Activated naive CD4-positive, alpha-beta T cell treated with anti-CD3 and anti-CD28 coated beads for 36 hours (primary cell): Measurements from ENCODE around the gene BDKRB2. TPM values are rescaled to one million over a fixed set of nuclear protein-coding genes. Genes with fewer than 3 reads are reported as not detected.

Experiments
- CTCF ChIA-PET: fragments of 350-600 bp; sonication (Branson Sonifier 250); formaldehyde crosslinking; loops from one replicate; lab custom pipeline; 2021; ENCODE audit warnings: antibody characterized with exemption; lab: Charles Lee
- DNase-seq: peaks from one replicate; pipeline ENCODE4 v3.0.0-alpha.2; 2020
- H3K27ac Mint-ChIP-seq: one replicate; pipeline ENCODE4 v1.8.0; 2021; ENCODE audit warnings: mild to moderate bottlenecking, mixed read lengths
- H3K27me3 Mint-ChIP-seq: one replicate; pipeline ENCODE4 v1.8.0; 2021; ENCODE audit warnings: low read depth, mixed read lengths
- H3K36me3 Mint-ChIP-seq: one replicate; pipeline ENCODE4 v1.8.0; 2021; ENCODE audit warnings: low read depth, mixed read lengths
- H3K4me1 Mint-ChIP-seq: one replicate; pipeline ENCODE4 v1.8.0; 2021; ENCODE audit warnings: low read depth, mixed read lengths
- H3K4me3 Mint-ChIP-seq: one replicate; pipeline ENCODE4 v1.8.0; 2021; ENCODE audit warnings: mild to moderate bottlenecking, moderate library complexity, mixed read lengths
- H3K9me3 Mint-ChIP-seq: one replicate; pipeline ENCODE4 v1.8.0; 2021; ENCODE audit warnings: mixed read lengths
- intact Hi-C: fragments of 100-400 bp; cut with micrococcal nuclease; formaldehyde crosslinking; loops from one replicate; pipeline ENCODE4 v1.15.1; 2023
- total RNA-seq, 2 experiments: library from RNA; stranded (reverse); gene quantifications; one replicate each; pipeline ENCODE4 v1.2.3, GENCODE V29; 2021

Gene BDKRB2
- total RNA-seq, 2 experiments from 2014 or later: 0.10 TPM

DNA sequence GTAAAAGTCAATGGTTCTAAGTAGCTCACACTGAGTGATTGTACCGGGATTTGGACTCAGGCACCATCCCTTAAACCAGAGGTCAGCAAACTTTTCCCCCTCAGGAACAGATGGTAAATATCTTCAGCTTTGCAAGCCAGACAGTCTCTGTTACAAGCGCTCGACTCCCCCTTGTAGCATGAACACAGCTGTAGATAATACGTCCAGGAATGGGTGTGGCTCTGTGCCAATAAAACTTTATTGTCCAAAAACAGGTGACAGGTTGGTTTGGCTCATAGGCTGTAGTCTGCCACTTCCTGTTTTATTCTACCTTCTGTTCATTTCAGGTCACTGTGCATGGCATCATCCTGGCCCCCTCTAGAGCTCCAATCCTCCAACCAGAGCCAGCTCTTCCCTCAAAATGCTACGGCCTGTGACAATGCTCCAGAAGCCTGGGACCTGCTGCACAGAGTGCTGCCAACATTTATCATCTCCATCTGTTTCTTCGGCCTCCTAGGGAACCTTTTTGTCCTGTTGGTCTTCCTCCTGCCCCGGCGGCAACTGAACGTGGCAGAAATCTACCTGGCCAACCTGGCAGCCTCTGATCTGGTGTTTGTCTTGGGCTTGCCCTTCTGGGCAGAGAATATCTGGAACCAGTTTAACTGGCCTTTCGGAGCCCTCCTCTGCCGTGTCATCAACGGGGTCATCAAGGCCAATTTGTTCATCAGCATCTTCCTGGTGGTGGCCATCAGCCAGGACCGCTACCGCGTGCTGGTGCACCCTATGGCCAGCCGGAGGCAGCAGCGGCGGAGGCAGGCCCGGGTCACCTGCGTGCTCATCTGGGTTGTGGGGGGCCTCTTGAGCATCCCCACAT is 58.9 kb downstream of the BDKRB2 start:
- Mint-ChIP-seq H3K27me3 (no peaks in the 10 kb centered on the region), H3K4me3 (no peak overlapping the region), H3K36me3 (no peaks in the 10 kb centered on the region), H3K27ac (peak overlapping the region; percentile 21), H3K4me1 (no peaks in the 10 kb centered on the region), H3K9me3 (no peaks in the 10 kb centered on the region)
- intact Hi-C loops: no loop called here
- DNase-seq: no peak
- CTCF ChIA-PET: no interaction called here

DNA sequence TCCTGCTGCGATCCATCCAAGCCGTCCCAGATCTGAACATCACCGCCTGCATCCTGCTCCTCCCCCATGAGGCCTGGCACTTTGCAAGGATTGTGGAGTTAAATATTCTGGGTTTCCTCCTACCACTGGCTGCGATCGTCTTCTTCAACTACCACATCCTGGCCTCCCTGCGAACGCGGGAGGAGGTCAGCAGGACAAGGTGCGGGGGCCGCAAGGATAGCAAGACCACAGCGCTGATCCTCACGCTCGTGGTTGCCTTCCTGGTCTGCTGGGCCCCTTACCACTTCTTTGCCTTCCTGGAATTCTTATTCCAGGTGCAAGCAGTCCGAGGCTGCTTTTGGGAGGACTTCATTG is 59.5 kb downstream of the BDKRB2 start:
- CTCF ChIA-PET: no interaction called here
- Mint-ChIP-seq H3K9me3 (no peaks in the 10 kb centered on the region), H3K36me3 (no peaks in the 10 kb centered on the region), H3K27me3 (no peaks in the 10 kb centered on the region), H3K4me1 (no peaks in the 10 kb centered on the region), H3K27ac (no peak overlapping the region), H3K4me3 (no peak overlapping the region)
- no peak for DNase-seq
- intact Hi-C loops: no loop called here

DNA sequence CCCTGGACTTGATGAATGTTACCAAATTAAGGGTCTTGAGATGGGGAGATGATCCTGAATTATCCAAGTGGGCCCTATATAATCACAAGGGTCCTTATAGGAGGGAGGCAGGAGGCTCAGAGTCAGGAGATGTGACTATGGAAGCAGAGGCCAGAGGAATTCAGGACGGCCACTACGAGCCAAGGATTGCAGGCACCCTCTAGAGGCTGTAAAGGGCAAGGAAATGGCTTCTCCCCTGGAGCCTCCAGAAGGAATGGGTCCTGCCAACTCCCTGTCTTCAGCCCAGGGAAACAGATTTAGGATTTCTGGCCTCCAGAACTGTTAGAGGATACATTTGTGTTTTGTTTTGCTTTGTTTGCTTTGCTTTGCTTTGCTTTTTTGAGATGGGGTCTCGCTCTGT is 60.2 kb downstream of the BDKRB2 start:
- Mint-ChIP-seq H3K36me3 (no peaks in the 10 kb centered on the region), H3K9me3 (no peaks in the 10 kb centered on the region), H3K4me1 (no peaks in the 10 kb centered on the region), H3K4me3 (no peak overlapping the region), H3K27ac (no peak overlapping the region), H3K27me3 (no peaks in the 10 kb centered on the region)
- CTCF ChIA-PET: no interaction called here
- DNase-seq: no peak
- intact Hi-C loops: no loop called here

DNA sequence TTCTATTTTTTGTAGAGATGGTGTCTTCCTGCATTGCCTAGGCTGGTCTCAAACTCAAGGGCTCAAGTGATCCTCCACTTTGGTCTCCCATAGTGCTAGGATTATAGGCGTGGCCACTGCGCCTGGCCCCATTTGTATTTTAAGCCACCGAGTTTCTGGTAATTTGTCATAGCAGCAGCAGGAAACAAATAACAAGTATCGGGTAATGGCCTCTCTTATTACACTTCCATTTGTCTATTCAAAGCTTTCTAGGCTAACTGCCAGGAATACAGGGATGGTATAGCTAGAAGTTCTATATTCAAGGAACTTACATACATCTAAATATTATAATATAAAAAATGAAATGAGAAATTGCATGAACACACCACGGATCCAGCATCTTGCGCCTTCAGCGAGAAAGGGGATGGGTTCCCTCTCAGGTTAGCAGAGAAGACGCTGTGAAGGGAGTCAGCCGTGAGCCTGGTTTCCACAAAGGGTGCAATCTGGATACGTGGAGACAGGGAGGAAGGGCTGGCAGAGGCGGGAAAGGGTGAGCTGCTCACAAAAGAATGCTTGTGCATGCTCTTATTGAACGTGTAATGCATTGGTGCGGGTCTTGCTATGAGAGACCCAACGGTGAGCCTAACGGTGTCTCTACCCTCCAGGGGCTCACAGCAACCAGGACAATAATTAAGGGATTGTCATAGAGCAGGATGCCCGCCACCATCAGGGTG is 60.9 kb downstream of the BDKRB2 start:
- no peaks in the 10 kb centered on the region for H3K36me3 Mint-ChIP-seq
- CTCF ChIA-PET: no interaction called here
- no peaks in the 10 kb centered on the region for H3K9me3 Mint-ChIP-seq
- no peak for DNase-seq
- no peak overlapping the region for H3K4me3 Mint-ChIP-seq
- intact Hi-C loops: no loop called here
- no peaks in the 10 kb centered on the region for H3K27me3 Mint-ChIP-seq
- H3K4me1 Mint-ChIP-seq: no peaks in the 10 kb centered on the region
- H3K27ac Mint-ChIP-seq: no peak overlapping the region

DNA sequence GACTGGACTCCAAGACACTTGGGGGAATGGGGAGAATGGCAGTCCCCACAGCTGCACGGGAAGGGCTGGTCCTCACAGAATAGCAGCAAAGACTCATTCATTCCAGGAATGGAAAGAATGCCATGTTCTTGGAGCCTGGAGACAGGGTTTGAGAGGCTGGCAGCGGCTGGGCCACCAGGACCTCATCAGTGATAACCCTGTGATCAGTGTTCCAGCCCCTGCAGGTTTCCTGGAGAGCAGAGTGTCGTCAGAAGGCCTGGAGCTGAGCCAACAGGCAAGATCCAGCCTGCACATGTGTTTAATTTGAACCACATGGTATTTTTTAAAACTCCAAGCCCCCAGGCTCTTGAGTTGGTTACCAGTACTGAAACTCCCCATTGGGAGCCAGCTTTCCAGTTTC is 62.7 kb downstream of the BDKRB2 start:
- no peak overlapping the region for H3K27ac Mint-ChIP-seq
- no peak overlapping the region for H3K4me3 Mint-ChIP-seq
- no peaks in the 10 kb centered on the region for H3K4me1 Mint-ChIP-seq
- no peaks in the 10 kb centered on the region for H3K27me3 Mint-ChIP-seq
- DNase-seq: no peak
- intact Hi-C loops: no loop called here
- CTCF ChIA-PET: no interaction called here
- H3K9me3 Mint-ChIP-seq: peaks cover 4% of the 10 kb centered on the region
- H3K36me3 Mint-ChIP-seq: no peaks in the 10 kb centered on the region

DNA sequence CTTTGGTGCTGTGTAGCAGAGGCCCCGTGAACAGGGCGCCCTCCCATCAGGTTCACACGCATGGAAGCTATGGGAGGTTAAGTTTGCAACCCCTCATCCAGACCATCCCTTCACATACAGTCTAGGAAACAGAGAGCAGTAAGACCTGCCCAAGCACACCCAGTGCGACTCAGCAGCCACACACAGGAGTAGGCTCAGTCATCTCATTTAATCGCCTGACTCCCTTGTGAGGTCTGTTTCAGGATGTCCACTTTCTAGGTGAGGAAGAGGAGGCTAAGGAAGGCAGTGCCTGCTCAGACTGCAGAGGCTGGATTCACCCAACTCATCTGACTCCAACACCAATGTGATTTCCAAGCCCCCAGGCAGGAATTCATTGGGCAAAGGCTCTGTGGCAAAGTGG is 63.3 kb downstream of the BDKRB2 start:
- no peaks in the 10 kb centered on the region for H3K36me3 Mint-ChIP-seq
- no peak for DNase-seq
- no peak overlapping the region for H3K27ac Mint-ChIP-seq
- no peak overlapping the region for H3K4me3 Mint-ChIP-seq
- H3K9me3 Mint-ChIP-seq: peaks cover 9% of the 10 kb centered on the region
- no peaks in the 10 kb centered on the region for H3K27me3 Mint-ChIP-seq
- intact Hi-C loops: no loop called here
- H3K4me1 Mint-ChIP-seq: no peaks in the 10 kb centered on the region
- CTCF ChIA-PET: no interaction called here

DNA sequence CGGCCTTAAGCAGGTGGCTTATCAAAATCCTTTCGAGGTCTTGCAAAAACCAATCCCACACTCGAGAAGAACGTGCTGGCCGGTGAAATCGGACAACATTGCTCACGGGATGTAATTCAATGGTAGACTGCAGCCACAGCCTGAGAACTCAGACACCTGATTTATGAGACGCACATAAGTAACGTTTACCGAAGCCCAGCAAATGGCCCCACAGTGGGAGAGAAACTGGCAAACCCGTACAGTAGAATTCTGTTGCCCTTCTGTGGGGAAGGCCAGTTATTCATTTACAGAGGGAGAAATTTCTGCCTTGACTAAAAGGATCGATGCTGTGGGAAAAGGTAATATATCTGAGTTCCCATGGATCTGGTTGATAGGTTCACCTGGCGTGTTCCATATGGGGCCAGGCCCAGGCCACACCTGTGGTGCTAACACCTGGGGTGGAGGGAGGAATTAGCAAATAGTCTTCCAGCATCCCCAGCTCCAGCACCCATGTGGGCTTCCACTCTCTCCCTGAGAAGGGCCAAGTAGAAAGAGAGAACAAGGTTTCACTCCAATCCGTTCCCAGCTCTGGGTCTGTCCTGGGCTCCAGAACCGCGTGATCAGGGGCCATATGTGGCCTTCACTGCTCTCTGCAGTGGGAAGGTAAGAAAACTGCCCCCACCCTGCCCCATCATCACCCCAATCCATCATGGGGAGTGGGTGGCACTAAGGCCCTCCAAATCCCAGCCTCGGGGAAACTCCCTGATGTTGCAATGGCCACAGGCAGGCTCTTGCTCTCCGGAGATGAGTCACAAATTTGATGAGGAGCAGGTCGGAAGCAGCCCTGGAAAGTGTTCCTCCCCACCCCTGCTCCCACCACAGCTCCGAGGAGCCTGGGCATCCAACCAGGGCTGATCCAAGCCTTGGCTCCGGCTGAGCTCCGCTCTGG is 64.1 kb downstream of the BDKRB2 start:
- Mint-ChIP-seq H3K4me3 (no peak overlapping the region), H3K27me3 (no peaks in the 10 kb centered on the region), H3K9me3 (peaks cover 9% of the 10 kb centered on the region), H3K27ac (no peak overlapping the region), H3K4me1 (no peaks in the 10 kb centered on the region), H3K36me3 (no peaks in the 10 kb centered on the region)
- DNase-seq: no peak
- intact Hi-C loops: no loop called here
- CTCF ChIA-PET: no interaction called here

DNA sequence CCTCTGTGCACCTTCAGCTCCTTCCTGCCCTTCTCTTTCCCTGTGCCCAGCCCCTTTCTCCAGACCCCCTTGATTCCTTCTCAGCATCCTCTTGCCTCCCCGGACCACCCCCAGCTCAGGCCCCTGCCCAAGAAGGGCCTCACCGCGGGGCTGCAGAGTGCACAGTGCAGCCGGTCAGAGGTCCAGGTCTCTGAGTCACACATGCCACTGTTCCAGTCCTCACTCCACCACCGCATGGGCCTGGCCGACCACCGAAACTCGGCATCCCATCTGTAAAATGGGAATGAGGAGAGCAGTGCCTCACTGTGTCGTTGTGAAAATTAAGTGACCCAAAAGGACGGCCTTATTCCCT is 64.7 kb downstream of the BDKRB2 start:
- Mint-ChIP-seq H3K36me3 (no peaks in the 10 kb centered on the region), H3K4me1 (no peaks in the 10 kb centered on the region), H3K27ac (no peak overlapping the region), H3K9me3 (peaks cover 9% of the 10 kb centered on the region), H3K4me3 (no peak overlapping the region), H3K27me3 (no peaks in the 10 kb centered on the region)
- no peak for DNase-seq
- intact Hi-C loops: no loop called here
- CTCF ChIA-PET: no interaction called here

DNA sequence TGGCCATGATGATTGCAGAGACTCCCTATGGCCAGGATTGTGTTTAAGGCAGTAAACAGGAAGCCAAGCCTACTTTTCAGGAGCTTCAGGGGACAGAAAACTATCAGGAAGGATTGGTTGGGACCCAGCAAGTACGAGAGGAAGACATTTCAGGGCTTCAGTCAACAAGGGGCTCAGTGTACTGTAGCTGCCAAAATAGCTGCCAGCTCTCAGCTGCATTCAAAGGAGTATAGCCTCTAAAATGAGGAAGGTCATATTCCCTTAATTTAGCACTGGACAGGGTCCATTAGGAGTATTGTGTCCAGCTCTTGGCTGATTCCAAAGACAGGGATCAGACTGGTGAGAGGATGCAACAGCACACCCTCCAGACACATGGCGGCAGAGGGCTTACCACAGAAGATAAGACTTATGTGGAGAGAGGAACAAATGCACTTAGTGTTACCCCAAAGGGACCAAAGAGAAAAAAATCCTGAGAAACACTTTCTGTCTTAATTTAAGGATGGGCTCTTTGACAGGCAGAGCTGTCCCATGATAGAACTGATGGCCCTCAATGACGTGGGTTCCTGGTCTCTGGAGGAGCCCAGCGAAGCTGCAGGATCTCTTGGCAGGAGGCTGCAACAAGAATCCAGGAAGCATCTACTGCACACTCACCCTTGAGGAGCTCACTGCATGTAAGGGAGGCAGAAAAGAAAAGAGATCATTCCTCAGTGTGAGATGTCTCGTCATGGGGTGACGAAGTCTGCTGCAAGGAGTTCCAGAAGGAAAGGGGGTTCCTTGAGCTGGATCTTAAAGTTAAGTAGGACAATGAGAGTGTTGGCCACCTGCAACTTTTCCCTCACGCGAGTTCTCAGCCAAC is 66.2 kb downstream of the BDKRB2 start:
- H3K4me1 Mint-ChIP-seq: peaks cover 2% of the 10 kb centered on the region
- no peak overlapping the region for H3K27ac Mint-ChIP-seq
- peaks cover 9% of the 10 kb centered on the region for H3K9me3 Mint-ChIP-seq
- no peak for DNase-seq
- intact Hi-C loops: loop anchor here (10.0 kb wide), 1 partner anchor 706 kb away; no protein-coding TSS in a partner anchor
- no peaks in the 10 kb centered on the region for H3K36me3 Mint-ChIP-seq
- H3K4me3 Mint-ChIP-seq: no peak overlapping the region
- CTCF ChIA-PET: interaction anchor here (0.9 to 1.3 kb wide), 2 partner anchors 68 to 170 kb away, joined by 4 read pairs; no protein-coding TSS in a partner anchor
- no peaks in the 10 kb centered on the region for H3K27me3 Mint-ChIP-seq

DNA sequence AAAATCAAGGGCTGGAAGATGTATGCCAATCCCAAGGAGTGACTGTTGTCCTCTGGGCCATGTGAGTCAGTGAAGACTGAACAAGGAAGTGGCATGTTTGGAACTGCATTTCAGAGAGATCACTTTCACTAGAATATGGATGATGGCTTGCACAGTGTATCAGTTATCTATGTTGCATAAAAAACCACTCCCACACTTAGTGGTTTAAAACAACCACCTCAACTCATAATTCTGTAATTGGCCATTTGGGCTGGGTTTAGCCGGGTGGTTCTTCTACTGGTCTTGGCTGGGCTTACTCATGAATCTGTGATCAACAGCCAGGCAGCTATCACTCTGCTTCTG is 66.8 kb downstream of the BDKRB2 start:
- no peak overlapping the region for H3K27ac Mint-ChIP-seq
- peaks cover 9% of the 10 kb centered on the region for H3K9me3 Mint-ChIP-seq
- no peaks in the 10 kb centered on the region for H3K27me3 Mint-ChIP-seq
- CTCF ChIA-PET: interaction anchor here (0.9 to 8.1 kb wide), 3 partner anchors 68 to 171 kb away, joined by 4 to 120 read pairs (median 4); no protein-coding TSS in a partner anchor
- peaks cover 2% of the 10 kb centered on the region for H3K4me1 Mint-ChIP-seq
- H3K4me3 Mint-ChIP-seq: no peak overlapping the region
- no peak for DNase-seq
- H3K36me3 Mint-ChIP-seq: no peaks in the 10 kb centered on the region
- intact Hi-C loops: loop anchor here (10.0 kb wide), 1 partner anchor 707 kb away; no protein-coding TSS in a partner anchor

DNA sequence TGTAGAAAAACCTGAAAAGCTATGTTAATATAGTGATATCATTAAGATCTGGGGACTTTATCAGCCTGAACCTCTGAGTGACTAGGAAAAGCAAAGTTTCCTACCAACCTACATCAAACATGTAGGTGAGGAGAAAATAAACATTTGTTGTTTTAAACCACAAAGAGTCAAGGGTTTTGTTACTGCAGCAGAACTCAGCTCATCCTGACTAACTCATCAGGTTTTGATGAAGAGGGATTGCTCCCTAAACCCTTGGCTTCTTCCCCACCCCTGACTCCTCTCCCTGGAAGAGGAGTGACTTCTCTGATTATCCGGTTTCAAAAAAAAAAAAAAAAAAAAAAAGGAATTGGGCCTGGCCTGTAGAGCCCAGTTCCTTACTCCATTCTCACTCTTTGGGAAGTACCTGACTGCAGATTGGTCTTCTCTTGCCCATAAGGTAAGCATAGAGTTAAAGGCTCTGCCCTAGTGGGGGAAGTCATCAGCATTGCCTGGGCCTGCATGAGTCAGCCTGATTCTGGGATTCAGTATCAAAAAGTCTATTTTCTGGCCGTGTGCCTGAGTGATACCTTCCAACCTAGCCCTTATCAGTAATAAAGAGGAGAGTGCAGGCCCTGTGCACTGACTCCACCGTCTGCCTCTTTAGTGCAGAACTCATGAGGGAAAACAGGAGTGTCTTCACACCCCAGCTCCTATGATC is 68.3 kb downstream of the BDKRB2 start:
- no peak overlapping the region for H3K27ac Mint-ChIP-seq
- H3K9me3 Mint-ChIP-seq: peaks cover 12% of the 10 kb centered on the region
- peaks cover 2% of the 10 kb centered on the region for H3K4me1 Mint-ChIP-seq
- no peaks in the 10 kb centered on the region for H3K36me3 Mint-ChIP-seq
- CTCF ChIA-PET: interaction anchor here (0.7 to 8.1 kb wide), 4 partner anchors 65 to 172 kb away, joined by 3 to 120 read pairs (median 4); no protein-coding TSS in a partner anchor
- intact Hi-C loops: loop anchor here (10.0 kb wide), 1 partner anchor 708 kb away; no protein-coding TSS in a partner anchor
- H3K4me3 Mint-ChIP-seq: no peak overlapping the region
- no peak for DNase-seq
- H3K27me3 Mint-ChIP-seq: no peaks in the 10 kb centered on the region
